Adrenal gland (tissue), 5 donors: ENCODE measurements around the gene PIM3.

Experiments used
- POLR2A ChIP-seq, 2 donors: fragments of 450-650 bp; IDR thresholded peaks; one replicate each; pipeline ENCODE4 v1.6.1; 2017; ENCODE audit warnings: antibody characterized with exemption in 2 of 2, mild to moderate bottlenecking in 2 of 2, moderate library complexity in 1 of 2
- TF ChIP-seq, protein P1 (sequence below), 6 experiments: fragments of 450-650 bp in 4 of 6; fragments of 200-600 bp in 2 of 6; sonication (generic) in 1 of 6; IDR thresholded peaks; 1 replicate in 5 of 6; 2 replicates in 1 of 6; pipeline versions ENCODE4 v1.5.1 to v1.8.0; 2016 to 2021; ENCODE audit warnings: antibody characterized with exemption in 6 of 6, mild to moderate bottlenecking in 2 of 6, moderate library complexity in 1 of 6
- donor health status: DM: no; HTN: no; CAD: no.

DNA sequence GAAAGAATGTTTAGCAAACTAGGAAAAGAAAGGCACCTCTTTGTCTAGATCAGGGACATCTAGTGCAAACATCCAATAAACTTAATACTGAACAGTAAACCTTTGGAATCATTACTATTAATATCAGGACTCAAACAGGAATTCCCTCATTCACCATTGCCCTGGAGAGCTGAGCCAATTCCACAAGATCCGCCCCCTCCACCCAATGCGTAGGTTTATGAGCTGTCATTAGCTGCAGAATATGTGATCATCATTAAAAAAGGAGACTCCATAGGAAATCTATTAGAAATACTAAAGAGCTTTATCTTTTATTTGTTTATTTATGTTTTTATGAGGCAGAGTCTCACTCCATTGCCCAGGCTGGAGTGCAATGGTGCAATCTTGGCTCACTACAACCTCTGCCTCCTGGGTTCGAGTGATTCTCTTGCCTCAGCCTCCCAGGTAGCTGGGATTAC, 46.5 kb downstream of the PIM3 start:
- TF ChIP-seq, protein P1, sequence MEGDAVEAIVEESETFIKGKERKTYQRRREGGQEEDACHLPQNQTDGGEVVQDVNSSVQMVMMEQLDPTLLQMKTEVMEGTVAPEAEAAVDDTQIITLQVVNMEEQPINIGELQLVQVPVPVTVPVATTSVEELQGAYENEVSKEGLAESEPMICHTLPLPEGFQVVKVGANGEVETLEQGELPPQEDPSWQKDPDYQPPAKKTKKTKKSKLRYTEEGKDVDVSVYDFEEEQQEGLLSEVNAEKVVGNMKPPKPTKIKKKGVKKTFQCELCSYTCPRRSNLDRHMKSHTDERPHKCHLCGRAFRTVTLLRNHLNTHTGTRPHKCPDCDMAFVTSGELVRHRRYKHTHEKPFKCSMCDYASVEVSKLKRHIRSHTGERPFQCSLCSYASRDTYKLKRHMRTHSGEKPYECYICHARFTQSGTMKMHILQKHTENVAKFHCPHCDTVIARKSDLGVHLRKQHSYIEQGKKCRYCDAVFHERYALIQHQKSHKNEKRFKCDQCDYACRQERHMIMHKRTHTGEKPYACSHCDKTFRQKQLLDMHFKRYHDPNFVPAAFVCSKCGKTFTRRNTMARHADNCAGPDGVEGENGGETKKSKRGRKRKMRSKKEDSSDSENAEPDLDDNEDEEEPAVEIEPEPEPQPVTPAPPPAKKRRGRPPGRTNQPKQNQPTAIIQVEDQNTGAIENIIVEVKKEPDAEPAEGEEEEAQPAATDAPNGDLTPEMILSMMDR (IDR thresholded peaks at IDR 0.05): no peak
- no peak for TF ChIP-seq POLR2A (IDR thresholded peaks at IDR 0.05)
